Mesenteric fat pad (tissue), 1 donor: Measurements from ENCODE around the gene CLEC4E. TPM values are rescaled to one million over a fixed set of nuclear protein-coding genes. Genes with fewer than 3 reads are reported as not detected.
"Not testable (repeated sequence)": the region's sequence is repeated elsewhere in the genome, so short reads cannot be mapped to it uniquely, and the experiment has no call there.

Experiments
- DNase-seq: peaks from one replicate; pipeline ENCODE4 v3.0.0-alpha.2; 2020; ENCODE audit warnings: low spot score
- long read RNA-seq: library from polyadenylated mRNA; unstranded; transcript quantifications from one replicate; pipeline ENCODE4 v2.0.0, GENCODE V29; 2020
- total RNA-seq: library from RNA; stranded (reverse); fragmentation: NEBNext Ultra II Directional; extraction: Animal tissue kit (Norgen Biotek cat#: 25700); gene quantifications from one replicate; pipeline ENCODE4 v1.2.1, GENCODE V29; 2021
- donor health status: DM: yes; HTN: yes; CAD: no.

CLEC4E gene
- total RNA-seq: 11.3 TPM
- long read RNA-seq, partial matches to known transcripts: 1 of 4 reads
- long read RNA-seq, other reads (novel, unspliced or antisense): 2 of 4 reads

GRCh38 chr12:8540831-8541230, at the start of gene CLEC4E:
Gene CLEC4E (minus strand): TSS chr12:8540905. CDS start chr12:8540797, 108 bp downstream.
- DNase-seq: not testable (repeated sequence)

GRCh38 chr12:8589679-8590078, 49.0 kb upstream of the CLEC4E start:
- no peak for DNase-seq

- DNase-seq: not testable (repeated sequence)
Measured at GRCh38 chr12:8584478-8584877, 43.8 kb upstream of the CLEC4E start.

GRCh38 chr12:8584004-8584403, 43.3 kb upstream of the CLEC4E start:
- no peak for DNase-seq

- DNase-seq: no peak
Measured at GRCh38 chr12:8581098-8581784, 40.5 kb upstream of the CLEC4E start.

GRCh38 chr12:8577879-8578278, 37.2 kb upstream of the CLEC4E start:
- DNase-seq: no peak

GRCh38 chr12:8572507-8572906, 31.8 kb upstream of the CLEC4E start:
- DNase-seq: no peak

- DNase-seq: no peak
Measured at GRCh38 chr12:8566525-8566924, 25.8 kb upstream of the CLEC4E start.

- not testable (repeated sequence) for DNase-seq
Measured at GRCh38 chr12:8566052-8566451, 25.3 kb upstream of the CLEC4E start.

- no peak for DNase-seq
Measured at GRCh38 chr12:8564656-8565055, 24.0 kb upstream of the CLEC4E start.

- no peak for DNase-seq
Measured at GRCh38 chr12:8563356-8563755, 22.7 kb upstream of the CLEC4E start.

- no peak for DNase-seq
Measured at GRCh38 chr12:8562310-8562709, 21.6 kb upstream of the CLEC4E start.

- no peak for DNase-seq
Measured at GRCh38 chr12:8561011-8561410, 20.3 kb upstream of the CLEC4E start.

- DNase-seq: no peak
Measured at GRCh38 chr12:8559676-8560075, 19.0 kb upstream of the CLEC4E start.

- no peak for DNase-seq
Measured at GRCh38 chr12:8556531-8557097, 15.9 kb upstream of the CLEC4E start.

- DNase-seq: no peak
Measured at GRCh38 chr12:8554451-8555195, 13.9 kb upstream of the CLEC4E start.

GRCh38 chr12:8553088-8553627, 12.5 kb upstream of the CLEC4E start:
- DNase-seq: no peak

- DNase-seq: no peak
Measured at GRCh38 chr12:8549381-8549780, 8.7 kb upstream of the CLEC4E start.

- DNase-seq: no peak
Measured at GRCh38 chr12:8548192-8548591, 7.5 kb upstream of the CLEC4E start.

GRCh38 chr12:8547645-8548044, 6.9 kb upstream of the CLEC4E start:
- DNase-seq: no peak

GRCh38 chr12:8546591-8546990, 5.9 kb upstream of the CLEC4E start:
- DNase-seq: no peak

GRCh38 chr12:8544295-8544694, 3.6 kb upstream of the CLEC4E start:
- DNase-seq: no peak
